Lung (tissue), 12 donors: ENCODE results near the gene DNAAF1. TPM values are rescaled to one million over a fixed set of nuclear protein-coding genes. Genes with fewer than 3 reads are reported as not detected.

Experiments used
- ATAC-seq: fragments of 200-7000 bp; cut with Tn5 transposase; one replicate; pipeline ENCODE4 v1.9.1; 2020; ENCODE audit warnings: moderate number of reproducible peaks; ENCODE audit not compliant: insufficient read depth, low FRiP score
- DNase-seq, 3 donors: peaks; one replicate each; pipeline ENCODE4 v3.0.0-alpha.2; 2013 to 2017
- H3K27ac ChIP-seq, 2 donors: one replicate each; pipeline ENCODE4 v1.5.1; 2013; ENCODE audit warnings: mild to moderate bottlenecking in 2 of 2, moderate library complexity in 2 of 2, control low read depth in 1 of 2, inconsistent platforms in 1 of 2, low read depth in 1 of 2, low read length in 1 of 2
- H3K27me3 ChIP-seq, 3 donors: one replicate each; pipeline ENCODE4 v1.5.1; 2013; ENCODE audit warnings: low read length in 2 of 3; ENCODE audit not compliant: control insufficient read depth in 3 of 3, insufficient read depth in 3 of 3
- H3K36me3 ChIP-seq, 4 donors: one replicate each; pipeline ENCODE4 v1.5.1; 2013; ENCODE audit warnings: low read length in 4 of 4, mild to moderate bottlenecking in 1 of 4, moderate library complexity in 1 of 4; ENCODE audit not compliant: control insufficient read depth in 4 of 4, insufficient read depth in 4 of 4
- H3K4me1 ChIP-seq, 5 donors: one replicate each; pipeline ENCODE4 v1.5.1; 2013; ENCODE audit warnings: low read length in 5 of 5, mild to moderate bottlenecking in 2 of 5, moderate library complexity in 1 of 5; ENCODE audit not compliant: control insufficient read depth in 5 of 5, insufficient read depth in 5 of 5
- H3K4me3 ChIP-seq: one replicate; pipeline ENCODE4 v1.5.1; 2013; ENCODE audit warnings: mild to moderate bottlenecking, control low read depth, moderate library complexity
- H3K9ac ChIP-seq, 2 donors: one replicate each; pipeline ENCODE4 v1.5.1; 2013; ENCODE audit warnings: low read length in 2 of 2, control low read depth in 1 of 2; ENCODE audit not compliant: insufficient read depth in 1 of 2
- H3K9me3 ChIP-seq, 4 donors: one replicate each; pipeline ENCODE4 v1.5.1; 2013; ENCODE audit warnings: low read length in 3 of 4, mild to moderate bottlenecking in 1 of 4, moderate library complexity in 1 of 4; ENCODE audit not compliant: control insufficient read depth in 4 of 4, insufficient read depth in 3 of 4
- CTCF ChIP-seq: IDR thresholded peaks from 2 replicates; pipeline ENCODE4 v1.5.1; 2012; ENCODE audit warnings: mild to moderate bottlenecking; ENCODE audit errors: control extremely low read depth, extremely low read depth
- WGBS, 2 donors: extraction: QIAGEN DNeasy Blood & Tissue Kit; methylation state at CpG; one replicate each; pipeline ENCODE4 v1.1.7; 2013; 5-methylcytosine and 5-hydroxymethylcytosine counted together
- polyA plus RNA-seq, 2 donors: library from polyadenylated mRNA; stranded (reverse); fragments of 200-250 nt; gene quantifications; one replicate each; pipeline ENCODE4 v1.2.1, GENCODE V29; 2013
- total RNA-seq, 2 donors: library from RNA; depleted of rRNA in 1 of 2; stranded (reverse); fragments of >200 nt in 1 of 2; gene quantifications; one replicate each; pipeline ENCODE4 v1.2.1, GENCODE V29; 2014 to 2021
- donor health status: control.
- donor health status: control.
- donor health status: Bipolar disorder and iron deficiency.
- donor health status: healthy.
- donor health status: DM: yes; HTN: yes; CAD: no.

The DNAAF1 gene
- total and polyA plus RNA-seq, 4 donors: 11.5 to 38.5 (median 12.4) TPM

DNA sequence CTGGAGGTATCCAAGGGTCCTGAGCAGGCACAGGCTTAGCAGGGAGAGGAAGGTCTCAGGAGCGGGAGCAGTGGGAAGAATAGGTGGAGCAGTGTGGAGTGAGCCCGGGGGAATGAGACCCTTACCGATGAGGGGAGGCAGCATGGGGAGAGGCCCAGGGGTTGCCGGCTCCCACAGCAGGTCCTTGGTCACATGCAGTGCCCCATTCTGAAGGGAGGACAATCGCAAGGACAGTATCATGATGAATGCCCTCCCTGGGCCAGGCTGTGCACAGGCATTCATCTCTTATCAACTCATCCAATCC, 38.4 kb downstream of the DNAAF1 start:
- Histone ChIP-seq H3K36me3 (peaks cover 3 to 49% (median 19%) of the 10 kb centered on the region in 4 donors), H3K4me3 (no peak overlapping the region), H3K9me3 (no peaks in the 10 kb centered on the region), H3K4me1 (peaks cover 0 to 12% (median 0%) of the 10 kb centered on the region in 5 donors), H3K27me3 (no peaks in the 10 kb centered on the region), H3K27ac (no peak overlapping the region), H3K9ac (no peak overlapping the region)
- DNase-seq: no peak
- ATAC-seq: no peak
- no peak for TF ChIP-seq CTCF
- WGBS, 2 donors: 87 to 91% methylated on average over 5 of the region's 5 CpGs

- 79 to 87% methylated on average over 11 of the region's 11 CpGs for WGBS, 2 donors
- no peak for ATAC-seq
- no peak for DNase-seq
- no peaks in the 10 kb centered on the region for H3K9me3 ChIP-seq
- H3K4me3 ChIP-seq: no peak overlapping the region
- peak overlapping the region; percentile 12 to 27 for H3K27ac ChIP-seq
- H3K36me3 ChIP-seq: peaks cover under 1 to 45% (median 19%) of the 10 kb centered on the region in 4 donors
- no peak for TF ChIP-seq CTCF
- no peaks in the 10 kb centered on the region for H3K27me3 ChIP-seq
- no peak overlapping the region for H3K9ac ChIP-seq
- peaks cover 0 to 12% (median 0%) of the 10 kb centered on the region in 5 donors for H3K4me1 ChIP-seq
Observed at GRCh38 chr16:84183911-84184591, 38.9 kb downstream of the DNAAF1 start.

GRCh38 chr16:84184775-84185174, 39.7 kb downstream of the DNAAF1 start:
- no peak for TF ChIP-seq CTCF
- H3K27me3 ChIP-seq: no peaks in the 10 kb centered on the region
- H3K27ac ChIP-seq: peak overlapping the region; percentile 14 to 27
- H3K9me3 ChIP-seq: no peaks in the 10 kb centered on the region
- H3K36me3 ChIP-seq: peaks cover 0 to 38% (median 17%) of the 10 kb centered on the region in 4 donors
- DNase-seq (peak in 2 of 3 donors; percentile 9 to 34), ATAC-seq (no peak)
- H3K9ac ChIP-seq: peak overlapping the region in 1 of 2 donors; percentile 28
- H3K4me3 ChIP-seq: no peak overlapping the region
- 71 to 87% methylated on average over 10 of the region's 10 CpGs for WGBS, 2 donors
- H3K4me1 ChIP-seq: peaks cover 0 to 12% (median 0%) of the 10 kb centered on the region in 5 donors
